Adrenal gland (tissue), 12 donors: Measurements from ENCODE around the gene TEAD4. TPM values are rescaled to one million over a fixed set of nuclear protein-coding genes. Genes with fewer than 3 reads are reported as not detected.

Source experiments
- DNase-seq, 7 donors: peaks; one replicate each; pipeline ENCODE4 v3.0.0-alpha.2; 2019 to 2020
- H3K27ac ChIP-seq, 5 donors: fragments of 200-600 bp; sonication (generic) in 4 of 5; 1 replicate in 3 of 5; 2 replicates in 2 of 5; pipeline versions ENCODE4 v1.5.1 to v1.8.0; 2016 to 2020; ENCODE audit warnings: mild to moderate bottlenecking in 1 of 5
- H3K27me3 ChIP-seq: fragments of 200-600 bp; 2 replicates; pipeline ENCODE4 v1.8.0; 2021
- H3K36me3 ChIP-seq, 2 donors: fragments of 200-600 bp; replicated peaks in 1 of 2; 1 replicate in 1 of 2; 2 replicates in 1 of 2; pipeline versions ENCODE4 v1.5.1 to v1.8.0; 2018 to 2022
- H3K4me1 ChIP-seq, 2 donors: fragments of 200-600 bp; replicated peaks in 1 of 2; 1 replicate in 1 of 2; 2 replicates in 1 of 2; pipeline versions ENCODE4 v1.5.1 to v1.8.0; 2018 to 2021
- H3K4me3 ChIP-seq, 4 donors: fragments of 200-600 bp; sonication (generic) in 3 of 4; one replicate each; pipeline ENCODE4 v1.5.1; 2016 to 2018
- H3K9me3 ChIP-seq, 3 donors: fragments of 200-600 bp; sonication (generic) in 1 of 3; replicated peaks in 1 of 3; 1 replicate in 2 of 3; 2 replicates in 1 of 3; pipeline versions ENCODE4 v1.5.1 to v1.8.0; 2016 to 2021
- POLR2A ChIP-seq, 2 donors: fragments of 450-650 bp; IDR thresholded peaks; one replicate each; pipeline ENCODE4 v1.6.1; 2017; ENCODE audit warnings: antibody characterized with exemption in 2 of 2, mild to moderate bottlenecking in 2 of 2, moderate library complexity in 1 of 2
- WGBS, 4 donors: extraction: QIAGEN DNeasy Blood & Tissue Kit in 2 of 4; methylation state at CpG; one replicate each; pipeline versions ENCODE4 v1.1.5 to v1.1.7; 2013 to 2017; 5-methylcytosine and 5-hydroxymethylcytosine counted together
- intact Hi-C, 2 donors: fragments of 100-400 bp; cut with DNase I; formaldehyde crosslinking; loops; one replicate each; pipeline versions ENCODE4 v1.14.1 to v1.15.0; 2022 to 2023
- polyA plus RNA-seq, 3 donors: library from polyadenylated mRNA; stranded (reverse); fragments of 200-250 nt in 2 of 3; fragments of 350-450 nt in 1 of 3; fragmentation: Illumina TruSeq in 1 of 3; extraction: RNeasy Lipid Tissue Mini Kit (QIAGEN cat#74804) in 1 of 3; gene quantifications; one replicate each; pipeline ENCODE4 v1.2.3, GENCODE V29; 2013 to 2014
- total RNA-seq, 9 donors: library from RNA; depleted of rRNA in 4 of 9; stranded (reverse); fragments of >200 nt in 4 of 9; fragments of 120-200 nt in 1 of 9; fragmentation: NEBNext Ultra II Directional in 1 of 9; extraction: Animal tissue kit (Norgen Biotek cat#: 25700) in 1 of 9; gene quantifications; one replicate each; pipeline versions ENCODE4 v1.1.0 to v1.2.4, GENCODE V29; 2013 to 2023
- TF ChIP-seq, protein P1 (sequence below), 6 experiments: fragments of 450-650 bp in 4 of 6; fragments of 200-600 bp in 2 of 6; sonication (generic) in 1 of 6; IDR thresholded peaks; 1 replicate in 5 of 6; 2 replicates in 1 of 6; pipeline versions ENCODE4 v1.5.1 to v1.8.0; 2016 to 2021; ENCODE audit warnings: antibody characterized with exemption in 6 of 6, mild to moderate bottlenecking in 2 of 6, moderate library complexity in 1 of 6
- donor health status: healthy with polysubstance abuse.
- donor health status: Bipolar disorder and iron deficiency.
- donor health status: DM: yes; HTN: yes; CAD: no.
- donor health status: DM: no; HTN: no; CAD: no.
- donor health status: DM: no; HTN: no; CAD: no.
- donor health status: DM: yes; HTN: yes; CAD: no.

Gene TEAD4
- total and polyA plus RNA-seq, 12 donors: 1.2 to 16.6 (median 7.6) TPM

DNA sequence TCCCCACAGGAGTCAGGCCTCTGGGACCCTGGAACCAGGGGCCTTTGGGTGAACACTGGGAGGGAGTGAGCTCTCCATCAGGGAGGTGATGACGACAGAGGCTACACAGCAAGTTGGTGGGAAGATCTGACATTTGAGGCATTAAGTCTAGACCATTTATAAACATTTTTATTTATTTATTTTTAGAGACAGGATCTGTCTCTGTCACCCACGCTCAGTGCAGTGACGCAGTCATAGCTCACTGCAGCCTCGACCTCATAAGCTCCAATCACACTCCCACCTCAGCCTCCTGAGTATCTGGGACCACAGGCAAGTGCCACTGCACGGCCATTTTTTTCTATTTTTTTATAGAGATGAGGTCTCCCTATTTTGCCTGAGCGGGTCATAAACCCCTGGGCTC is 53.6 kb downstream of the TEAD4 start:
- no peaks in the 10 kb centered on the region for H3K9me3 ChIP-seq
- intact Hi-C loops: no loop called here
- WGBS, 4 donors: 85 to 94% (median 90%) methylated on average over 6 of the region's 6 CpGs
- TF ChIP-seq POLR2A (IDR thresholded peaks at IDR 0.05): no peak
- TF ChIP-seq, protein P1, sequence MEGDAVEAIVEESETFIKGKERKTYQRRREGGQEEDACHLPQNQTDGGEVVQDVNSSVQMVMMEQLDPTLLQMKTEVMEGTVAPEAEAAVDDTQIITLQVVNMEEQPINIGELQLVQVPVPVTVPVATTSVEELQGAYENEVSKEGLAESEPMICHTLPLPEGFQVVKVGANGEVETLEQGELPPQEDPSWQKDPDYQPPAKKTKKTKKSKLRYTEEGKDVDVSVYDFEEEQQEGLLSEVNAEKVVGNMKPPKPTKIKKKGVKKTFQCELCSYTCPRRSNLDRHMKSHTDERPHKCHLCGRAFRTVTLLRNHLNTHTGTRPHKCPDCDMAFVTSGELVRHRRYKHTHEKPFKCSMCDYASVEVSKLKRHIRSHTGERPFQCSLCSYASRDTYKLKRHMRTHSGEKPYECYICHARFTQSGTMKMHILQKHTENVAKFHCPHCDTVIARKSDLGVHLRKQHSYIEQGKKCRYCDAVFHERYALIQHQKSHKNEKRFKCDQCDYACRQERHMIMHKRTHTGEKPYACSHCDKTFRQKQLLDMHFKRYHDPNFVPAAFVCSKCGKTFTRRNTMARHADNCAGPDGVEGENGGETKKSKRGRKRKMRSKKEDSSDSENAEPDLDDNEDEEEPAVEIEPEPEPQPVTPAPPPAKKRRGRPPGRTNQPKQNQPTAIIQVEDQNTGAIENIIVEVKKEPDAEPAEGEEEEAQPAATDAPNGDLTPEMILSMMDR (IDR thresholded peaks at IDR 0.05): no peak
- H3K27ac ChIP-seq: no peak overlapping the region
- no peaks in the 10 kb centered on the region for H3K36me3 ChIP-seq
- no peaks in the 10 kb centered on the region for H3K27me3 ChIP-seq
- DNase-seq: no peak
- no peaks in the 10 kb centered on the region for H3K4me1 ChIP-seq
- no peak overlapping the region for H3K4me3 ChIP-seq

DNA sequence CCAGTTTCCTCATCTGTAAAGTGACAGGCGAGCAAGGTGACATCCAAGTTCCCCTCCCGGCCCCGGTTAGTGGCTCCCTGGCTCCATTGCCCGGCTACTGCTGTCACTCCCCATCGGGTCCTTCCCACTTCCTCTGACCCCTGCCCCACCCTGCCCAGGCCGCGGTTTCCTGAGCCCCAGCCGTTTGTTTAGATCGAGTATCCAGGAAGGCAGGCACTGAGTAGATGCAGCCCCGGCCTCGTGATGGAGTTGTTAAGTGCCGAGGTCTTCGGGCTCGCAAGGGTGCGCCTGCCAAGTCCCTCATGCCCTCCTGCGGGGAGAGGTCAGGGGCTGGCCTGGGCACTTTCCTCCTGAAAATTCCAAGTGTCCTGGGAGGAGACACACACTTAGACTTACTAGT is 55.4 kb downstream of the TEAD4 start:
- 46 to 73% (median 57%) methylated on average over 3 to 16 of the region's 16 CpGs for WGBS, 4 donors
- Histone ChIP-seq H3K27me3 (no peaks in the 10 kb centered on the region), H3K27ac (peak overlapping the region in 1 of 5 donors; percentile 40), H3K36me3 (no peaks in the 10 kb centered on the region), H3K4me3 (no peak overlapping the region), H3K9me3 (no peaks in the 10 kb centered on the region), H3K4me1 (no peaks in the 10 kb centered on the region)
- no peak for TF ChIP-seq POLR2A (IDR thresholded peaks at IDR 0.05)
- TF ChIP-seq, protein P1 (IDR thresholded peaks at IDR 0.05): no peak
- intact Hi-C loops: no loop called here
- peak in 3 of 7 donors; percentile 26 to 59 (median 34) for DNase-seq

DNA sequence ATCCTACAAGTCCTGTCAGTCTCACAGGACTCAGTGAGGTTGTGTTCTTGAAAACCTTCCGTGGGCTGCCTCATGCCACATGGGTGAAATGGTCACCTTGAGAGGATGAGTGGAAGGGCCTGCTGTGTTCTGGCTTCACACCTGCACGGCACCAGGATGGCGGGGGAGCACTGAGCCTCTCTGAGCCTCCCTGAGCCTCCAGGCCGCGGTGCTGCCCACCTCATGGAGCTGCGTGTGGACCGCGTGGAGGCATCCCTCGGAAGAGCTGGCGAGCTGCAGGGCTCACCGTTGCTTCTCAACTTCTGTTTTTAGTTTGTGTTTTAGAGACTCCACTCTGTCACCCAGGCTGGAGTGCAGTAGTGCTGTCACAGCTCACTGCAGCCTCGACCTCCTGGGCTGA is 56.2 kb downstream of the TEAD4 start:
- Histone ChIP-seq H3K36me3 (no peaks in the 10 kb centered on the region), H3K27me3 (no peaks in the 10 kb centered on the region), H3K4me1 (no peaks in the 10 kb centered on the region), H3K9me3 (no peaks in the 10 kb centered on the region), H3K27ac (no peak overlapping the region), H3K4me3 (no peak overlapping the region)
- no peak for DNase-seq
- TF ChIP-seq, protein P1 (IDR thresholded peaks at IDR 0.05): no peak
- no peak for TF ChIP-seq POLR2A (IDR thresholded peaks at IDR 0.05)
- 75 to 97% (median 93%) methylated on average over 2 to 12 of the region's 12 CpGs for WGBS, 4 donors
- intact Hi-C loops: no loop called here

DNA sequence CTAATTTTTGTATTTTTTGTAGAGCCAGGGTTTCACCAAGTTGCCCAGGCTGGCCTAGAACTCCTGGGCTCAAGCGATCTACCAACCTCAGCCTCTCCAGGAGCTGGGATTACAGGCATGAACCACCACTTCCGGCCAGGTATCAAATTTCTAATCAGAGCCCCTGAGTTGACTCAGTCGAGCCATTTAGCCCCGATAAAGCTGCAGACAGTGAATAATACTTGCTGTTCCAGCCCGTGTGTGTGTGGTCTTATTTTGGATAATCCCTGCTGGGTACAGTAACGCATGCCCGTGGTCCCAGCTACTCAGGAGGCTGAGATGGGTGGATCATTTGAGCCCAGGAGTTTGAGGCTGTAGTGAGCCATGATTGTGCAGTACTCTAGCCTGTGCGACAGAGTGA is 57.0 kb downstream of the TEAD4 start:
- H3K27me3 ChIP-seq: no peaks in the 10 kb centered on the region
- TF ChIP-seq POLR2A (IDR thresholded peaks at IDR 0.05): no peak
- TF ChIP-seq, protein P1 (IDR thresholded peaks at IDR 0.05): no peak
- H3K9me3 ChIP-seq: no peaks in the 10 kb centered on the region
- WGBS, 4 donors: 76 to 84% (median 81%) methylated on average over 8 of the region's 8 CpGs
- H3K4me3 ChIP-seq: no peak overlapping the region
- intact Hi-C loops: no loop called here
- no peaks in the 10 kb centered on the region for H3K36me3 ChIP-seq
- no peak for DNase-seq
- H3K27ac ChIP-seq: no peak overlapping the region
- no peaks in the 10 kb centered on the region for H3K4me1 ChIP-seq
